HAP-1 (cell line): ENCODE measurements around the gene C14orf180.

Source experiments
- DNase-seq, 2 experiments: peaks; one replicate each; pipeline ENCODE4 v3.0.0-alpha.2; 2016 to 2020; ENCODE audit warnings: low spot score in 2 of 2
- H3K27me3 ChIP-seq: fragments of 250-450 bp; sonication (Bioruptor Pico); 2 replicates; pipeline ENCODE4 v1.5.1; 2020; ENCODE audit warnings: low read depth, mild to moderate bottlenecking, moderate library complexity
- H3K36me3 ChIP-seq: fragments of 250-450 bp; sonication (Bioruptor Pico); replicated peaks from 2 replicates; pipeline ENCODE4 v1.5.1; 2020; ENCODE audit warnings: mild to moderate bottlenecking
- H3K4me1 ChIP-seq: fragments of 250-450 bp; sonication (Bioruptor Pico); 2 replicates; pipeline ENCODE4 v1.5.1; 2020; ENCODE audit warnings: mild to moderate bottlenecking
- H3K4me3 ChIP-seq: fragments of 250-450 bp; sonication (Bioruptor Pico); 2 replicates; pipeline ENCODE4 v1.5.1; 2020; ENCODE audit warnings: mild to moderate bottlenecking, moderate library complexity
- H3K9me3 ChIP-seq: fragments of 250-450 bp; sonication (Bioruptor Pico); 2 replicates; pipeline ENCODE4 v1.5.1; 2020; ENCODE audit warnings: mild to moderate bottlenecking, moderate library complexity
- in situ Hi-C: fragments of 300-500 bp; cut with MboI; formaldehyde crosslinking; loops from 3 replicates; pipeline ENCODE4 v1.14.3; 2020; ENCODE audit warnings: low sequenced_read_pairs, inconsistent platforms, mixed read lengths

Gene C14orf180

DNA sequence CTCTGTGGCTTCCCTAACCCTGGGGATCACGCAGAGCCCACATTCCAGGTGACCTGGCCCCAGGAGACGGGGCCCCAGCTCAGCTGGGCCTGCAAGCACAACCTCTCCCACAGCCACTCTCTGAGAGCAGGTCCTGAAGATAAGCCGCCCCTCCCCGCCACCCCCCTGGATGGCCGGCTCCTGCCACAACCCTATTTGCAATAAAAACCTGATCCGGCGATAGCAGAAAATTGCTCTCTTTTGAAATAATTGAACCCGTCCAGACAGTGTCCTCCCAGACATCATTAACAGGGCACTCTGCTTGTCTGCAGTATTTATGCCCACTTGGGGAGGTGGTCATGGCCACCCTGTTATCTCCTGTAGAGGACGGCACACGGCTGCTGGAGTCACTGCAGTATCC is 5.0 kb downstream of the C14orf180 start:
- H3K27me3 ChIP-seq, result peaks cover 23% of the 10 kb centered on the region

DNA sequence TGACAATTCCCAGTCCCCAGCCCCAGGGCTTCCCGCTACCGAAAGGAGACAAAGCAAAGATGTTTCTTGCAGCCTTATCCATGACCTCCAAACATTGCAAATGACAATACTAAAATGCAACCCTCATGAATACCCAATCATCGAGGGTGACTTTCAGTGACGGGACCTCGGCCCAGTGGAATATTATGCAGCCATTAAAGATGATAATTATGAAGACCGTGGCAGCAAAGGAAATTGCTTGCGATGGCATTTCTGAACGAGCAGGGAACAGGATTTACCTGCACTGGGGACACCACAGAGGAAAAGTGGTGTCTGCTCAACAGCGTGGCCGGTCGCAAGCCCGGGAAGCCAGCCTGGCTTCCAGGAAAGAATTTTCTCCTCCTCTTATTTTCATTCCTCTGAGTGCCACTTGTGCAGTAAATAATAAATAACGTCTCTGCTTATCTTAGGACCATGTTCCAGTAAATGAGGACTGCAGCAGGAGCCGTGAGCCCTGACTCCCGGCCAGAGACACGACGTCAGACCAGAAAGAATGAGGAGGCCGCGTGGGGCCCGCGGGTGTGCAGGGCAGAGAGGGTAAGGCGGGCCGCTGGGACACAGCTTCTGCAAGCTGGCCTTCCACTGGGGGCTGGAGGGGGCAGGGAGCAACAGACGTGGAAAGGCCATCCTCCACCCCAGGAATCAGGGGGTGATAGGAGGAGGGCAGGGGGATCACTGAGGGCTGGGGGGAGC is 6.6 kb downstream of the C14orf180 start:
- no peak for DNase-seq
- H3K36me3 ChIP-seq, result no peaks in the 10 kb centered on the region
- H3K4me1 ChIP-seq, result no peaks in the 10 kb centered on the region
- in situ Hi-C loops, result no loop called here
- H3K9me3 ChIP-seq, result no peaks in the 10 kb centered on the region
- no peak overlapping the region for H3K4me3 ChIP-seq
- peaks cover 24% of the 10 kb centered on the region for H3K27me3 ChIP-seq

More for the DNA sequence above, 5.0 kb downstream of the C14orf180 start:
- Histone ChIP-seq H3K4me1 (no peaks in the 10 kb centered on the region), H3K4me3 (no peak overlapping the region), H3K9me3 (no peaks in the 10 kb centered on the region), H3K36me3 (no peaks in the 10 kb centered on the region)
- no peak for DNase-seq
- in situ Hi-C loops, result no loop called here

GRCh38 chr14:104586832-104587620 is 7.5 kb downstream of the C14orf180 start:
- H3K9me3 ChIP-seq, result no peaks in the 10 kb centered on the region
- no peak overlapping the region for H3K4me3 ChIP-seq
- H3K27me3 ChIP-seq, result peaks cover 24% of the 10 kb centered on the region
- H3K36me3 ChIP-seq, result no peaks in the 10 kb centered on the region
- no peak for DNase-seq
- in situ Hi-C loops, result no loop called here
- H3K4me1 ChIP-seq, result no peaks in the 10 kb centered on the region

DNA sequence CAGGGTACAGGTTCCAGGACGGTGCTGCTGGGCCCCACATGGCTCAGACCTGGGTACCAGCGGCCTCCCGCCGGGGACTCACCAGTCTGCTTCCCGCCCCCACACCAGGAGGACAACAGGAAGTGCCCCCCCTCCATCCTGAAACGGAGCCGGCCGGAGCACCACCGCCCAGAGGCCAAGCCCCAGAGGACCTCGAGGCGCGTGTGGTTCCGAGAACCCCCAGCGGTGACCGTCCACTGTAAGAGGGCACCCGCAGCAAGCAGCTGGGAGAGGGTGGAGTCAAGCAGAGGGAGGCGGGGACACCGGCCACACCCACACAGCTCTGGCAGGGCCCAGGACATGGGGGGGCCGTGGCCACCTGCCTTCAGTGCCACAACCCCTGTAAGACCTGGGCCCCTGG is 8.1 kb downstream of the C14orf180 start:
- H3K4me3 ChIP-seq, result no peak overlapping the region
- in situ Hi-C loops, result no loop called here
- H3K36me3 ChIP-seq, result no peaks in the 10 kb centered on the region
- H3K4me1 ChIP-seq, result no peaks in the 10 kb centered on the region
- H3K9me3 ChIP-seq, result no peaks in the 10 kb centered on the region
- no peak for DNase-seq
- peaks cover 24% of the 10 kb centered on the region for H3K27me3 ChIP-seq

GRCh38 chr14:104588066-104588857 is 8.7 kb downstream of the C14orf180 start:
- H3K4me1 ChIP-seq, result no peaks in the 10 kb centered on the region
- no peak overlapping the region for H3K4me3 ChIP-seq
- H3K27me3 ChIP-seq, result peaks cover 24% of the 10 kb centered on the region
- no peaks in the 10 kb centered on the region for H3K9me3 ChIP-seq
- H3K36me3 ChIP-seq, result no peaks in the 10 kb centered on the region
- in situ Hi-C loops, result no loop called here
- no peak for DNase-seq

GRCh38 chr14:104589338-104590195 is 10.0 kb downstream of the C14orf180 start:
- H3K27me3 ChIP-seq, result peaks cover 22% of the 10 kb centered on the region
- DNase-seq, result no peak
- H3K9me3 ChIP-seq, result no peaks in the 10 kb centered on the region
- H3K36me3 ChIP-seq, result no peaks in the 10 kb centered on the region
- H3K4me3 ChIP-seq, result no peak overlapping the region
- in situ Hi-C loops, result no loop called here
- H3K4me1 ChIP-seq, result no peaks in the 10 kb centered on the region

GRCh38 chr14:104590240-104590965 is 10.8 kb downstream of the C14orf180 start:
- no peaks in the 10 kb centered on the region for H3K4me1 ChIP-seq
- no peaks in the 10 kb centered on the region for H3K9me3 ChIP-seq
- H3K27me3 ChIP-seq, result peaks cover 16% of the 10 kb centered on the region
- no peaks in the 10 kb centered on the region for H3K36me3 ChIP-seq
- in situ Hi-C loops, result no loop called here
- no peak for DNase-seq
- no peak overlapping the region for H3K4me3 ChIP-seq

- Histone ChIP-seq H3K27me3 (peaks cover 10% of the 10 kb centered on the region), H3K4me3 (no peak overlapping the region), H3K4me1 (no peaks in the 10 kb centered on the region), H3K9me3 (no peaks in the 10 kb centered on the region), H3K36me3 (no peaks in the 10 kb centered on the region)
- in situ Hi-C loops, result no loop called here
- DNase-seq, result no peak
Observed at GRCh38 chr14:104591031-104591430, 11.5 kb downstream of the C14orf180 start.

DNA sequence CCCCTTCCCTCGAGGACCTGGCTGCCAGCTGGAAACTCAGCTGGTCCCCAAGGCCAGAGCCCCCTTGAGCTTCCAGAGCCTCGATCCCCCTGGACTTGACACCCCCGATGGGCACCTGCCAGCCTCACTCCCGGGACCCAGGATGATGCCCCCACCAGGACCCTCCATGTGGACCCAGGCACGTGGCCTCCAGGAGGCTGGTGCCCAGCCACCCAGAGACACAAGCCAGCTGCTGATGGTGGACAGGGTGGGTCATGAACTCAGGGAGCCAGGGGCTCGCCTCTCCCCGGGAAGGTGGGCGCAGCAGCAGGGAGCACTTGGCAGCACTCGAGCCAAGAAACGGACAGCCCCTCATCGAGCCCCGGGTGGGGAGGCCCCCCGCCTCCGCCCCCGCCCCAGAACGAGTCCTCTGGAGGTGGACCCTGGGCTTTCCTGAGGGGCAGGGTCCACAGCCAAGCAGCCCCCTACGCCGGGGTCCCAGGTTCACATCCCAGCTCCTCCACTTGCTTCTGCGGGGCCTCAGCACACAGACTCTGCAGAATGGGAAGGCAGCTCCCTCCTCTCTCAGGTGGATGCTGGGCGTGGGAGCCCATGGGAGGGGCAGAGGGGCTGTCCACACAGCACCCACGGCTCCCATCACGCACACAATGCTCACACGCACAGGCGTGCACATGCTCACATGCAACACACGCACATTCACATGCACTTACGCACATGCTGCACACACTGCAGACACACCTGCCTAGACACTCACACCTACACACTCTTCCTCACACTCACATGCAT is 12.1 kb downstream of the C14orf180 start:
- Histone ChIP-seq H3K4me1 (no peaks in the 10 kb centered on the region), H3K9me3 (no peaks in the 10 kb centered on the region), H3K27me3 (peaks cover 8% of the 10 kb centered on the region), H3K4me3 (no peak overlapping the region), H3K36me3 (no peaks in the 10 kb centered on the region)
- no peak for DNase-seq
- in situ Hi-C loops, result no loop called here

GRCh38 chr14:104592292-104592672 is 12.7 kb downstream of the C14orf180 start:
- Histone ChIP-seq H3K9me3 (no peaks in the 10 kb centered on the region), H3K27me3 (peaks cover 8% of the 10 kb centered on the region), H3K36me3 (no peaks in the 10 kb centered on the region), H3K4me1 (no peaks in the 10 kb centered on the region), H3K4me3 (no peak overlapping the region)
- no peak for DNase-seq
- in situ Hi-C loops, result no loop called here

DNA sequence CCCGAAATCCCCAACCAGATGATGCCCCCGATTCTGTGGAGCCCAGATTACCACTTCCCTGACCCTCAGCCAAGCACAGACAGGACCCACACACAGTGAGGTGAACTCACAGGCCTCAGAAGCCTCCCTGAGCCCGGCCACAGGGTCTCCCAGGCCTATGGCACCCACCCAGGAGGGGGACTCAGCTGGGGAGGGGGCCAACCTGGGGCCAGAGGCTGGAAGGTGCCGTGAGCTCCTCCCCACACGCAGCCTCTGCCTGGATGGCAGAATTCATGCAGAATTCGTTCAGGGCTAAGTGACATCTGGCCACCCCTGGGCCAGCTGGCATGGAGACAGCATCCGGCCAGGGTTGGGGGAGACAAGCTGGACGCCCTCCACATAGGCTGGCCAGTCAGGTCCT is 13.2 kb downstream of the C14orf180 start:
- H3K4me3 ChIP-seq, result no peak overlapping the region
- no peaks in the 10 kb centered on the region for H3K4me1 ChIP-seq
- H3K36me3 ChIP-seq, result no peaks in the 10 kb centered on the region
- H3K27me3 ChIP-seq, result peaks cover 8% of the 10 kb centered on the region
- no peaks in the 10 kb centered on the region for H3K9me3 ChIP-seq
- in situ Hi-C loops, result no loop called here
- DNase-seq, result no peak

DNA sequence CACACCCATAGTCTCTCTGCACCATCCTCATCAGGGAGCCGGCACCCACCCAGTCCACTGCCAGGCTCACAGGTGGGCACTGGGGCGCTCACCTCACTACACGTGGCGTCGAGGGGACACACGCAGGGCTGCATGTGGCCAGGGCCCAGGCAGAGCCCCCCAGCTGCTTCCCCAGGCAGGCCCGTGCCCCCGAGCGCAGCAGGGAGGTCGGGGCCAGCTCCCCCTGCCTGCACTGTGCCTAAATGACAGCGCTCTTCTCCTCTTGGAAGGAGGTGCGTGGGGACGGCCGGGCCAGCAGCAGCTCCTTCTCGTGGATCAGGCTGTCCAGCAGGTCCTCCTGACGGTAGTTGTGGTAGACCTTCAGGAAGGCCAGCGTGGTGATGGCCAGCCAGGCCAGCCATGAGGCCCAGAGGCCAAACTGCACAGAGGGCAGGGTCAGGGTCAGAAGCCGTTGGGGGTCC is 13.7 kb downstream of the C14orf180 start:
- in situ Hi-C loops, result no loop called here
- H3K36me3 ChIP-seq, result no peaks in the 10 kb centered on the region
- no peak overlapping the region for H3K4me3 ChIP-seq
- H3K4me1 ChIP-seq, result no peaks in the 10 kb centered on the region
- H3K9me3 ChIP-seq, result no peaks in the 10 kb centered on the region
- peaks cover 8% of the 10 kb centered on the region for H3K27me3 ChIP-seq
- no peak for DNase-seq
